ENCODE data around the gene ZBTB47.

The ZBTB47 gene

GRCh38 chr3:42703695-42704025 is 50.2 kb downstream of the ZBTB47 start:
- no peak for DNase-seq (ENCODE audit: low read depth)

GRCh38 chr3:42704136-42704841 is 50.8 kb downstream of the ZBTB47 start:
- DNase-seq (ENCODE audit: low read depth): no peak

More at GRCh38 chr3:42703695-42704025, 50.2 kb downstream of the ZBTB47 start:
- no peak for TF ChIP-seq CTCF (conservative IDR thresholded peaks at IDR 0.05; ENCODE audit: low read length)
- H3K4me3 ChIP-seq (ENCODE audit: low read length): no peak overlapping the region

GRCh38 chr3:42705058-42705767 is 51.7 kb downstream of the ZBTB47 start:
- TF ChIP-seq CTCF (conservative IDR thresholded peaks at IDR 0.05; ENCODE audit: low read length): no peak
- DNase-seq (ENCODE audit: low read depth): no peak
- no peak overlapping the region for H3K4me3 ChIP-seq (ENCODE audit: low read length)

More at GRCh38 chr3:42704136-42704841, 50.8 kb downstream of the ZBTB47 start:
- H3K4me3 ChIP-seq (ENCODE audit: low read length): no peak overlapping the region
- TF ChIP-seq CTCF (conservative IDR thresholded peaks at IDR 0.05; ENCODE audit: low read length): no peak

- no peak overlapping the region for H3K4me3 ChIP-seq (ENCODE audit: low read length)
- no peak for DNase-seq (ENCODE audit: low read depth)
- TF ChIP-seq CTCF (conservative IDR thresholded peaks at IDR 0.05; ENCODE audit: low read length): no peak
Observed at GRCh38 chr3:42705962-42706585, 52.6 kb downstream of the ZBTB47 start.

GRCh38 chr3:42706721-42707619 is 53.5 kb downstream of the ZBTB47 start:
- H3K4me3 ChIP-seq (ENCODE audit: low read length): no peak overlapping the region
- no peak for TF ChIP-seq CTCF (conservative IDR thresholded peaks at IDR 0.05; ENCODE audit: low read length)
- DNase-seq (ENCODE audit: low read depth): no peak

GRCh38 chr3:42707620-42708355 is 54.3 kb downstream of the ZBTB47 start:
- no peak for DNase-seq (ENCODE audit: low read depth)
- no peak overlapping the region for H3K4me3 ChIP-seq (ENCODE audit: low read length)
- no peak for TF ChIP-seq CTCF (conservative IDR thresholded peaks at IDR 0.05; ENCODE audit: low read length)

Measured in AG10803 (cell line).